ENCODE measurements around the gene C2CD3.

C2CD3 gene

DNA sequence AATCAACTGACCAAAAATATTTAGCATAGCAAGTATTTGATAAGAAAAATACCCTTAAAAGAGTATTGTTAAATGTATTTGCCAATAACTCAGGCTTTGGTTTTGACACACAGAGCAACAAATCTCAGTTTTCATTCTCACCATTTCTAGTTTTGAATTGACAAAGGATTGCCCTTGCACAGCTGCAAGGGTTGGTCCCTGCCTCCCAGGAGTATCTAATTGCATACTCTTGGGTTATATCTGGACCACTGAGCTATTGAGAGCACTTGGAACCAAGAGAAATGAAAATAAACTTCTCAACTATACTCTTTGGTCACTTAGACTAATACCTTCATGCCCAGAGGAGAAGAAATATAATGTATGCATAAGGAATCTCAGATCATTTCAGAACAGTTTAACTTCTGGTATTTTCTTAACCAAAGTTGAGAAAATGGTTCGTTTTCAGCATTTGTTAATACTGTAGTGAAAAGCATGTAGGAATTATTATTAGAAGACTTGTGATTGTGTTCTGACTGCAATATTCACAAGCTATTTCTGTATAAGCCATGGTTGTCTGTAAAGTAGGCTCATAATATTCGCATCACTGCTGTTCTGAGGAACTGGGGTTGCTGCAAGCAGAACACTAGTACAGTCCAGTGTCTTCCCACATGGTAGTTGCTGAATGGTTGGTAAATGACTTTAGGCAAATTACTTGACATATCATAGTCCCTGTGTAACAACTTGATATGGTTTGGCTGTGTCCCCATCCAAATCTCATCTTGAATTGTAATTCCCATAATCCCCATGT, 7.9 kb downstream of the C2CD3 start:
- intact Hi-C loops (cut with DNase I; ENCODE audit: low total_unique reads) = no loop called here
- no peak for TF ChIP-seq CTCF (IDR thresholded peaks at IDR 0.05)
- H3K27ac ChIP-seq = no peak overlapping the region
- H3K9me3 ChIP-seq = no peaks in the 10 kb centered on the region
- no peak for DNase-seq
- no peaks in the 10 kb centered on the region for H3K4me1 ChIP-seq
- H3K27me3 ChIP-seq = no peaks in the 10 kb centered on the region
- peaks cover 8 to 41% (median 23%) of the 10 kb centered on the region in 3 donors for H3K36me3 ChIP-seq
- H3K4me3 ChIP-seq = no peak overlapping the region

DNA sequence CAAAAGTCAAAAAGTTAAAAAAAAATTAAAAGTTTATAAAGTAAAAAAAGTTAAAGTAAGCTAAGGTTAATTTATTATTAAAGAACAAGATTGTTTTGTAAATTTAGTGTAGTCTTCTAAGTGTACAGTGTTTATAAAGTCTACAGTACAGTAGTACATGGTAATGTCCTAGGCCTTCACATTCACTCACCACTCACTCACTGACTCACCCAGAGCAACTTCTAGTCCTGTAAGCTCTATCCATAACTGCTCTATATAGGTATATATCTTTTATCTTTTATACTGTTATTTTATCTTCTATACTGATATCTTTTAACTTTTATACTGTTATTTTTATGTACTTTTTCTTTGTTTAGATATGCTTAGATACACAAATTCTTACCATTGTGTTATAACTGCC, 11.2 kb downstream of the C2CD3 start:
- Histone ChIP-seq H3K36me3 (peaks cover 3 to 17% (median 15%) of the 10 kb centered on the region in 3 donors), H3K27me3 (no peaks in the 10 kb centered on the region), H3K27ac (no peak overlapping the region), H3K4me3 (no peak overlapping the region), H3K9me3 (no peaks in the 10 kb centered on the region), H3K4me1 (no peaks in the 10 kb centered on the region)
- no peak for TF ChIP-seq CTCF (IDR thresholded peaks at IDR 0.05)
- intact Hi-C loops (cut with DNase I; ENCODE audit: low total_unique reads) = no loop called here
- DNase-seq = no peak

DNA sequence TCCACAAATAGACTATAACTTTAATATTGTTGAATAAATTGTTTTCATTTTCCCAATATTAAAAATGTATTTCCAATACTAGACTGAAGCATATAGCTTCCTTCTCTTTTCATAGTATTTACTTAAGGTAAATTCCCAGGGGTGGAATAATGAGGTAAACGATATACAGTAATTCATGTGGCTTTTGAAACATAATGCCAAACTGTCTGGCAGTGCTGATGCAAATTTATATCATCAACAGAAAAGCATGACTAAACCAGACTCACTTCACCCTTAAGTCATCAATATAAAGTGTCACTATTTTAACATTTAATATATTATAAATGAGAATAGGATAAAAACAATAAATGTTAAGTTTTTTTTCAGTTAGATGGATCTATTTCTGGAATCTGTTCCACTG, 13.6 kb downstream of the C2CD3 start:
- Histone ChIP-seq H3K9me3 (peaks cover 0 to 4% (median 0%) of the 10 kb centered on the region in 3 donors), H3K4me1 (no peaks in the 10 kb centered on the region), H3K27me3 (no peaks in the 10 kb centered on the region), H3K4me3 (no peak overlapping the region), H3K36me3 (peaks cover 0 to 19% (median 0%) of the 10 kb centered on the region in 3 donors), H3K27ac (no peak overlapping the region)
- TF ChIP-seq CTCF (IDR thresholded peaks at IDR 0.05) = no peak
- intact Hi-C loops (cut with DNase I; ENCODE audit: low total_unique reads) = no loop called here
- DNase-seq = no peak

DNA sequence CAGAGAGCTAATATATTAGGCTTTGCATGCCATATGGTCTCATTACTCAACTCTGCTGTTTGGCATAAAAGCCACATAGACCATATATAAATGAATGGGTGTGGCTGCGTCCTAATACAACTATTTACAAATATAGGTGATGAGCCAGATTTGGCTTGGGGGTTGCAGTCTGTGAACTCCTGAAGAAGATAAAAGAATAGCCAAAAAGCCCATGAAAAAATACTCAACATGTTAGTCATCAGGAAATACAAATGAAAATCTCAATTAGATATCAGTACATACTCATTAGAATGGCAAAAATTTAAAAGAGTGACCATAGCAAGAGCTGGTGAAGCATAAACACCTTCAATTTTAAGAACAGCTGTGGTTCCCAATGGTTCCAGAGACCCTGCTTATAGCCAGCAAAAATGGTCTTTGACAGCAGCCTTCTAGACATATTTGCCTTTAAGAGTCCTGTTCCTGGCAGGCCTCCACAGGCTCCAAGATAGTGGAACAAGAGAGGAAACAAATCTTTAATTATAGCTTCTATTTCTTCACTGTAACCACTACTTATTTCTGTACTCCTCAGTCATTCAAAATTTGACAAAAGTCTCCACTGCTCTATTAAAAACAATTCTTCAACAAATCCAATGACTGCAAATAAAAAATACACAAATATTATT, 16.1 kb downstream of the C2CD3 start:
- DNase-seq = peak in 1 of 2 donors; percentile 24
- Histone ChIP-seq H3K4me3 (no peak overlapping the region), H3K4me1 (no peaks in the 10 kb centered on the region), H3K9me3 (peaks cover 0 to 4% (median 0%) of the 10 kb centered on the region in 3 donors), H3K27ac (no peak overlapping the region), H3K27me3 (no peaks in the 10 kb centered on the region), H3K36me3 (peaks cover 0 to 9% (median 0%) of the 10 kb centered on the region in 3 donors)
- no peak for TF ChIP-seq CTCF (IDR thresholded peaks at IDR 0.05)
- intact Hi-C loops (cut with DNase I; ENCODE audit: low total_unique reads) = no loop called here

- Histone ChIP-seq H3K36me3 (peaks cover 0 to 8% (median 0%) of the 10 kb centered on the region in 3 donors), H3K27me3 (no peaks in the 10 kb centered on the region), H3K4me1 (no peaks in the 10 kb centered on the region), H3K27ac (no peak overlapping the region), H3K9me3 (peaks cover 0 to 4% (median 0%) of the 10 kb centered on the region in 3 donors), H3K4me3 (no peak overlapping the region)
- TF ChIP-seq CTCF (IDR thresholded peaks at IDR 0.05) = no peak
- DNase-seq = no peak
- intact Hi-C loops (cut with DNase I; ENCODE audit: low total_unique reads) = no loop called here
These were observed 17.6 kb downstream of the C2CD3 start for GRCh38 chr11:74153224-74153623.
